NCI-H748 treated with DMSO at 0.1 percent for 48 hours (cell line): ENCODE measurements around the gene RTCB.
"Not testable (repeated sequence)": the region's sequence is repeated elsewhere in the genome, so short reads cannot be mapped to it uniquely, and the experiment has no call there.

ENCODE experiments used
- DNase-seq: peaks from one replicate; lab custom pipeline; 2025; lab: John Stamatoyannopoulos, UW

The RTCB gene

GRCh38 chr22:32389685-32390084 lies 22.4 kb downstream of the RTCB start:
- no peak for DNase-seq

GRCh38 chr22:32385681-32386080 lies 26.4 kb downstream of the RTCB start:
- no peak for DNase-seq

- DNase-seq, result no peak
Measured at GRCh38 chr22:32380991-32381390, 31.1 kb downstream of the RTCB start.

GRCh38 chr22:32378707-32379272 lies 33.3 kb downstream of the RTCB start:
- no peak for DNase-seq

- no peak for DNase-seq
Measured at GRCh38 chr22:32376681-32377080, 35.4 kb downstream of the RTCB start.

GRCh38 chr22:32375678-32376450 lies 36.2 kb downstream of the RTCB start:
- no peak for DNase-seq

GRCh38 chr22:32364210-32364609 lies 47.8 kb downstream of the RTCB start:
- no peak for DNase-seq

- no peak for DNase-seq
Measured at GRCh38 chr22:32361257-32361656, 50.8 kb downstream of the RTCB start.

- DNase-seq, result not testable (repeated sequence)
Measured at GRCh38 chr22:32360096-32360495, 52.0 kb downstream of the RTCB start.

GRCh38 chr22:32357567-32357966 lies 54.5 kb downstream of the RTCB start, which contains the start of gene RFPL3:
RFPL3 (plus strand) TSS chr22:32357867; CDS start chr22:32358072, 205 bp downstream.
- not testable (repeated sequence) for DNase-seq

- no peak for DNase-seq
Measured at GRCh38 chr22:32355760-32356159, 56.3 kb downstream of the RTCB start.

- no peak for DNase-seq
Measured at GRCh38 chr22:32354360-32355351, 57.4 kb downstream of the RTCB start.

- DNase-seq, result no peak
Measured at GRCh38 chr22:32353840-32354239, 58.2 kb downstream of the RTCB start.

GRCh38 chr22:32353292-32353691 lies 58.8 kb downstream of the RTCB start:
- no peak for DNase-seq

GRCh38 chr22:32352681-32353080 lies 59.4 kb downstream of the RTCB start:
- DNase-seq, result no peak

GRCh38 chr22:32351875-32352274 lies 60.2 kb downstream of the RTCB start:
- DNase-seq, result not testable (repeated sequence)

- no peak for DNase-seq
Measured at GRCh38 chr22:32348031-32348611, 63.9 kb downstream of the RTCB start.

GRCh38 chr22:32343941-32344340 lies 68.1 kb downstream of the RTCB start:
- no peak for DNase-seq

- DNase-seq, result no peak
Measured at GRCh38 chr22:32342977-32343376, 69.1 kb downstream of the RTCB start.

- DNase-seq, result no peak
Measured at GRCh38 chr22:32341122-32341740, 70.8 kb downstream of the RTCB start.

GRCh38 chr22:32340411-32340810 lies 71.6 kb downstream of the RTCB start:
- DNase-seq, result no peak
